HG03575 (cell line): Measurements from ENCODE around the gene TTC32.
A peak's percentile ranks its signal among the peaks of the same experiment; 100 is the strongest.
"Not testable (repeated sequence)": the region's sequence is repeated elsewhere in the genome, so short reads cannot be mapped to it uniquely, and the experiment has no call there.

Experiments used
- ATAC-seq: cut with Tn5 transposase; IDR thresholded peaks from one replicate; pipeline ENCODE4 v1.9.1; 2021; ENCODE audit not compliant: unreplicated experiment, insufficient number of reproducible peaks, low FRiP score; ENCODE audit errors: extremely low read depth

TTC32 gene

DNA sequence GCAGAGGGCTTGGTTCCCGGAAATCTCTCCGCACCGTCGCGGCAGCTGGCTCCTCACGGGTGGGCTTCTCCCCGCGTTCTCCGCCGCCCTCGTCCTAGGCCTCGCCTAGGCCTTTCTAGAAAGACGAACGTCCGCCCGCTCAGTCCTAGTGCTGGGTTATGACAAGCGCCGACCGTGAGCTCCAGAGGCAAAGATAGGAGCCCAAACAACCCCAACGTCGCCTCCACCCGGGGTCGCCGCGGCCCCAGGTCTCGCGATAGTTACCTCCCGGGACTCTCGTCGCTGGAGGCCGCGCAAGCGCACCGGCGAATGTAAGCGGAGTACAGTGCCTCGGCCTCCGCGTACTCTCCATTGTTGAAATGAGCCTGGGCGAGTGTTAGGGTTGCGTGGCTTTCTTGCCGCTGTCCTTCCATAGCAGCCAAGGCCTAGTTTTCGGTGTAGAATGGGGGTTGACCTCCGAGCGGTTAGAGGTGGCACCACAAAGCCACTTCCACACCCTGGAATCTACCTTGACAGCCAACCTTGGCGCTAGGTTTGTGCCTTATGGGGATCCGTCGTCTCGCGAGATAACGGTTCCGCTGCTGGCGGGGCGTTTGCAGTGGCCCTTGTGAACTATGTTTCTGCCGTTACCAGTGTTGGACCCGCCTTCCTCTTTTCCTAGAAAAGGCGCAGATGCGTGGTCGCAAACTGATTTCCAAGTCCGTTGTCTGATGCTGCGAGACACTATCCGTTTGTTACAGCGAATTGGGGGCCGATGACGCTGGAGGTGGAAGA is at the start of gene TTC32:
TSS of gene TTC32 (minus strand) at position 542 of the 774 bp plus-strand sequence. CDS start at position 413, 129 bp downstream.
- ATAC-seq = peak; percentile 33

DNA sequence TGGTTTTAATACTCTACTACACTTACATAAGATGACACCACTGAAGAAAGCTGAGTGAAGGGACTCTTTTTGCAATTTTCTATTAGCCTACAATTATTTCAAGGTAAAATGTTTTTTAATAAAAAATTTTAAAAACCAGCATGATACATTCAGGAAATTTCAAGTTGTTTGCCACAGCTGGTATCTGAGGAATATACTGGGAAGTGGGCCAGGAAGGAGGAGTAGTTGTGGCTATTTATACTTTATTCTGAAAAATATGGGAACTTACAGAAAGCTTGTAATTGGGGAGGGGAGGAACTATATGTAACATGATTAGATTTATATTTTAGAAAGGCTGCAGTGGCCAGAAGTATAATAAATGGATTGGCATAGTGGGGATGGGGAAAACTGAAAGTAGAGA is 47.3 kb upstream of the TTC32 start:
- ATAC-seq = no peak

DNA sequence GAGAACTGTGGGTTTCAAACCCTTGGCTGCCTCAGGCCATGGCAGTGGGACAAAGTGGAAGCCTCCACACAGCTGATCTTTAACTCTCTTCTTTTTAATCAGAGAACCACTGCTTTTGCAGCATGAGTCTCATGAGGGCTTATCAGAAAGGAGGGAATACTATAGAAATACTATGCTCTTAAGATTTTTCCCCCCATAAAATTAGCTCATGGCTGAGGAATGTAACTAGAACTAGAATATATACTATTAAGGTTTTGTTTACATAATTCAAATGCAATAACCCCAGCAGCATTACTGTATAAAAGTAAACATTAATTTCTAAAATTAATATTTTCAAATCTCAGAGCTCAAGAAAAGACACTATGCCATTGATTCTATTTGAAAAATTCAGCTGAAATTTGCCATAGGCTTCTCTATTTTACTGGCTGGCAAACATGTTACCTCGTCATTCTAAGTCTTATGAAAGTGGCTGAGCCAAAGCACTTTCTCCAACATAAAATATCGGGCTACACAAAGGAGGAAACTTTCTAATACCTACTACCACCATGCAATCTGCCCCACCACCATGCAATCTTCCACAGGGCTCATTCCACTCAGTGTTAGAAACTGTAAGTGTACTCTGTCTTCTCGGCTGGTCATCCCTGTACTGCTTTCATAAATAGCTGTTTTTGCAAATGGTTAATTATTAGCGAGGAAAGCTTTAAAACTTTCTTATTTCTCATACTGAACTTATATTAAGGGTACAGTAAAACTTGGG is 45.6 kb upstream of the TTC32 start:
- no peak for ATAC-seq

DNA sequence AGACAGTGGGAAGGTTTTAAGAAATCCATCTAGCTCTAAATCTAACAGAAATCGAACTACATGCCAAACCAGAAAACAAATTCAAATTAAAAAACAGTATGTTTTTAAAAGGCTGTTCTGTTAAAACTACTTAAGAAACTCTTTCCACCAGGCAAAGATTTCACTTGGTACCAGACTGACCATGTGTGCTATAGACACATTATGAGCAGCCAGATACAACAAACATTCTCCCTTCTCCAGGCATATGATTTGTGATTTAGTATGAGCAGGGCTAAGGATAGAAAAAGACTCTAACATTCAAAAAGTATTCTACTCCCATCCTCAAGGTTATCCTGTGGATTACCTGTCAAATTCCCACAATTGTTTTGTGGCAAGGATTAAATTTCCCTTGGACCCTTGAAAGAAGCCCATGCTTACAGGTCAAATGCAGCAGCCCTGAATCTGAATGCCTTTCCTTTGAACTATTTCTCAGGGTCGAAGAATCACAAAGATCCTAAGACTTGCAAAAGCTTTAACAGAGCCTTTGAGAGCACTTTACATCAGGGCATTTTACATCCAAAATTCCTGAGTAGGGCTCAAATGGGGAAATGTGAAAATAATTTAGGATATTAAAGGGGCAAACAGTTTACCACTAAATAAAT is 42.5 kb upstream of the TTC32 start:
- ATAC-seq = no peak

DNA sequence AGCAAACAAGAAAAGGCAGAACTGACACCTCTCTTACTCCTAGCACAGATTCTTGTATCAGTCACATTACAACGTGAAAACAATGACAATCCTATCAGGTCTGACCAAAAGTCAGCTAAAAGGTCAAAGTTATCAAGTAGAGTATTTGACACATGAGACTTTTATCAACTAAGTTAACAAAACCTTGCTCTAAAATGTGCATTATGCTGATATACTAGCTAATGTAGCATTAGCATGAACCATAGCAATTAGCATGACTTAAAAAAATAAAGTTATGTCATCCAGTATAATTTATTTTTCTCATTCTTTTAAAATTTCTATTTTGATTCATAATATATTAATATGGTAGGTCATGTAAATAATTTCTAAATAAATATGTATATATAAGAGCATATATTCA is 41.4 kb upstream of the TTC32 start:
- no peak for ATAC-seq

DNA sequence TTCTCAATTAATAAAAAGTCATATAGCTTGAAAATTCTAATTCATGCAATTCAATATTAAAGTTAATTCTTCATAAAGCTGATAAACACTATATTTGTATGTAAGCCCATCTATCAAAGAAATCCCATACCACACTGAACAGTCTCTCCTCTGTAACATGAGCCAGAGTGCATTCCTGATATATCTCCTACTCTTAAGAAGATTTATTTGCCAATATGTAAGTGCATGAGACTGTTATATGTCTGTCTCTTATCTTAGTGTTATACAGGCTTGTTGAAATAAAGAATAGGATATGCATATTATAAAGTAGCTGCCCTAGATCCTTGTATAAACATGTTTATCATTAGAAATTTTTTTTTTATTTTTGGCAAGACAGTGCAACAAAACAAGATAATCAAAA is 40.4 kb upstream of the TTC32 start:
- ATAC-seq = no peak

DNA sequence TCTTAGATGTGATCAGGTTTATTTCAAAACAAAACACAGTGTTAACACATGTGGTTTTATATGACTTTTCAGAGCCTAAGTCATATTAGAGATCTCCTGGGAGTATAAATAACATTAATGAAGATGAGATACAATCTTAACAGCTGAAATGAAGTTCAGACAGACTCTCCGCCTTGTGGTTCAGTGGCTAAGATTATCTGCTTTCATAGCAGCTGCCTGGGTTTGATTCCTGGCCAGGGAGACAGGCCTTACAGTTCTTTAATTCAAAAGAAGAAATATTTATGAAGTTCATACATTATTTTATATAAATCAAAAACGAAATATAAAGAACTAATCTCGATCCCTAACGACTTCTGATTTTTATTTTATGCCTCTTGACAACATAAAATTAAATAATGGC is 35.2 kb upstream of the TTC32 start:
- no peak for ATAC-seq

DNA sequence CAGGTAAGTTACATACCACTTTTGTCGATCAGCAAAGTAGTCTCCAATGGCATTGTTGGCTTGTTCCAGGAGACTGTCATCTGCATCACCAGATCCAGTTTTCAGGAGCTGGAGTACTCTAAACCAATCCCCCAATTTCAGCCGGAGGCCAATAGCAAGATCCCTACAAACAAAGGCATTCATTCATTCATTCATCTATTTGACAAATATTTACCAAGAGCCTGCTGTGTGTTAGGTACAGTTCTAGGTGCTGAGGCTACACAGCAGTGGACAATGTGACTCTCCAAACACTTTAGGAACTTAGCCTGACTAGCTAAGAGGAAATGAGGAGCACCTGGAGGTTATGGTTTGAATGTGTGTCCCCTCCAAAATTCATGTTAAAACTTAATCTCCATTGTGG is 34.4 kb upstream of the TTC32 start:
- no peak for ATAC-seq

DNA sequence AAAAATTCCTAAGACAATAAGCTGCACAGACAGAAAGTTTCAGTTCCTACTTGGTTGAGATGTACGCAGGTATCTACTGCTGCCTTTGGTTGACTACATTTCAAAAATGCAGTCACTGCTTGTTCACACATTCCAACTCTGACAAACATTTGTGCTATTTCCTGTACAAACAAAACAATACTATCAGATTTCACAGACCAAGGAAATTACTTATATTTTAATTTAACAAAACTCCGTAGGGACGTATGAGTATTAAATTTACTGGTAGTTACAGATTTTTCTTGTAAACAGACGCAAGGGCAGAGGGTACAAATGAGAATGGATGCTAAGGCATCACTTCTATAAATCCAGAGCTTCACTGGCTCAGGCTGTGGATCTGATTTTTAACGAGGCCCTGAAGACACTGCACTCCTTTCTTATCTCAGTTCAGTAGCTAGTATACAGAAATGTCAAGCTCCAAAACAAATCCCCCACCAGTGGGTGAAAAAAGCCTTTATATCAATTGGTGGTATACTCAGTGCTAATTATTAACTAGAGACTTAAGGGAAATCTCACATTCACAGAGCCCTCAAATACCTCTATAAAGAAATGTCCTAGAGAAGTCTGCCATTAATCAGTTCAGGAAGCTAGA is 31.7 kb upstream of the TTC32 start:
- no peak for ATAC-seq

DNA sequence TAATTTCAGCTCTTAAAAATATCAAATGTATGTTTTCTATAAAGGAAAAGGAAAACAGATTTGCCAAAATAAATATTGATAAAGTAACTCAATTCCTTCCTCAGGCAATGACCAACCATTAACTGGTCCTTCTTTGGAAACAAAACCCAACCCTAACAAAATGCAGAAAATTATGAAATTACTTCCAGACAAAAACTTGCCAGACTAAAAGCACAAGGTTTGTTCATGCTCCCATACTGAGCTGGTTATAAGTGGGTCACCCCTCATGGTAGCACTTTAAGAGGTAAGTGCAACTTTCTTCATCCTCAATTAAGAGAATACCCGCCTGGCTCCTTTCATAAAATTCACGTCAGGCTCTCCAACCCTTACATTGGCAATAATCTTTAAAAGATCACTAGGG is 31.1 kb upstream of the TTC32 start:
- no peak for ATAC-seq

DNA sequence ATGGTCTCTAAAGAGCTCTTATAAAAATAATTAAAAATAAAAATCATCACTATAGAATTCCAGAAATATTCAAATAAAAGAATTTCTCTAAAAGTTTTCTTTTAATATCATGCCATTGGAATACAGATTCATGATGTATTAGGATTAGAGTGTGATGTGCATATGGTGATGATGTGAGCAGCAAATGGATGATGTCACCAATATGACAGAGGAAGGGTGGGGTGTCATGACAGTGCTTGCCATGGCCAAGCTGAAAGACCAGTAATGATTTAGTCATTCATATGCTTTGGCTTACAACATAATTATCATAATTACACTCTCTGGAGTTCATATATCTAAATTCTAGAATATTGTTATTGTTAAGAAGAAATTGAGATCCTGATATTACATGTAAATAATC is 27.4 kb upstream of the TTC32 start:
- ATAC-seq = no peak

DNA sequence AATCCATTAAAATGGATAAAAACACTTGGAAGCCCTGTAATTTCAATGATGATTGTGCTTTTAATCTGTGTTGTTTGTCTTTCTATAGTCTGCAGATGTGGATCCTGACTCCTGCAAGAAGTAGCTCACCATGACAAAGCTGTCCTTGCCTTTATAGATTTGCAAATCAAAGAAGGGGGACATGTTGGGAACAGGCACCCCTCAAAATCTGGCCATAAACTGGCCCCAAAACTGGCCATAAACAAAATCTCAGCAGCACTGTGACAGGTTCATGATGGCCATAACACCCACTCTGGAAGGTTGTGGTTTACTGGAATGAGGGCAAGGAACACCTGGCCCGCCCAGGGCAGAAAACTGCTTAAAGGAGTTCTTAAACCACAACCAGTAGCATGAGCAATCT is 26.0 kb upstream of the TTC32 start:
- ATAC-seq = not testable (repeated sequence)

DNA sequence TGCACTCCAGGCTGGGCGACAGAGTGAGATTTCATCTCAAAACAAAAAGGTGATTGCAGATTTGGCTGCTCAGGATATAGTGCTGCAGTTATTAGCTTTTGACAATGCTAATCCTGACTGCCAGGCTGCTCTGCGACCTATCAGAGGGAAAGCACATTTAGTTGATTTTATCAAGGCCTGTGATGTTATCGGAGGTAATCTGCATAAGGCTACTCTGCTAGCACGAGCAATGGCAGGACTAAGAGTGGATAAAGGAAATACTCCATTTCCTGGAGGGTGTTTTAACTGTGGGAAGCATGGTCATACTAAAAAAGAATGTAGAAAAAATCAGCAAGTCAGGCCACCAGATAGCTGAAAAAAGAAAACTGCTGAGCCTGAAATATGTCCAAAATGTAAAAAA is 22.7 kb upstream of the TTC32 start:
- not testable (repeated sequence) for ATAC-seq

DNA sequence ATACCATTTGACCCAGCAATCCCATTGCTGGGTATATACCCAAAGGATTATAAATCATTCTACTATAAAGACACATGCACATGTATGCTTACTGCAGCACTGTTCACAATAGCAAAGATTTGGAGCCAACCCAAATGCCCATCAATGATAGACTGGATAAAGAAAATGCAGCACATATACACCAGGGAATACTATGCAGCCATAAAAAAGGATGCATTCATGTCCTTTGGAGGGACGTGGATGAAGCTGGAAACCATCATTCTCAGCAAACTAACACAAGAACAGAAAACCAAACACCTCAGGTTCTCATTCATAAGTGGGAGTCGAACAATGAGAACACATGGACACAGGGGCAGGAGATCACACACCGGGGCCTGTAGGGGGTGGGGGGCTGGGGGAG is 20.4 kb upstream of the TTC32 start:
- ATAC-seq = not testable (repeated sequence)

DNA sequence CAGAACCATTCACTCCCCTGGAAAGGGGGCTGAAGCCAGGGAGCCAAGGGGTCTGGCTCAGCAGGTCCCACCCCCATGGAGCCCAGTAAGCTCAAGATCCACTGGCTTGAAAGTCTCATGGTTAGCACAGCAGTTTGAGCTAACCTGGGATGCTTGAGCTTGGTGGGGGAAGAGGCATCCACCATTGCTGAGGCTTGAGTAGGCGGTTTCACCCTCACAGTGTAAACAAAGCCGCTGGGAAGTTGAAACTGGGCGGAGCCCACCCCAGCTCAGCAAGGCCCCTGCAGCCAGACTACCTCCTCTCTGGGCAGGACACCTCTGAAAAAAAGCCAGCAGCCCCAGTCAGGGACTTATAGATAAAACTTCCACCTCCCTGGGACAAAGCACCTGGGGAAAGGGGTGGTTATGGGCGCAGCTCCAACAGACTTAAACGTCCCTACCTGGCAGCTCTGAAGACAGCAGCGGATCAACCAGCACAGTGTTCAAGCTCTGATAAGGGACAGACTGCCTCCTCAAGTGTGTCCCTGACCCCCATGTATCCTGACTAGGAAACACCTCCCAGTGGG is 14.7 kb upstream of the TTC32 start:
- ATAC-seq = no peak

DNA sequence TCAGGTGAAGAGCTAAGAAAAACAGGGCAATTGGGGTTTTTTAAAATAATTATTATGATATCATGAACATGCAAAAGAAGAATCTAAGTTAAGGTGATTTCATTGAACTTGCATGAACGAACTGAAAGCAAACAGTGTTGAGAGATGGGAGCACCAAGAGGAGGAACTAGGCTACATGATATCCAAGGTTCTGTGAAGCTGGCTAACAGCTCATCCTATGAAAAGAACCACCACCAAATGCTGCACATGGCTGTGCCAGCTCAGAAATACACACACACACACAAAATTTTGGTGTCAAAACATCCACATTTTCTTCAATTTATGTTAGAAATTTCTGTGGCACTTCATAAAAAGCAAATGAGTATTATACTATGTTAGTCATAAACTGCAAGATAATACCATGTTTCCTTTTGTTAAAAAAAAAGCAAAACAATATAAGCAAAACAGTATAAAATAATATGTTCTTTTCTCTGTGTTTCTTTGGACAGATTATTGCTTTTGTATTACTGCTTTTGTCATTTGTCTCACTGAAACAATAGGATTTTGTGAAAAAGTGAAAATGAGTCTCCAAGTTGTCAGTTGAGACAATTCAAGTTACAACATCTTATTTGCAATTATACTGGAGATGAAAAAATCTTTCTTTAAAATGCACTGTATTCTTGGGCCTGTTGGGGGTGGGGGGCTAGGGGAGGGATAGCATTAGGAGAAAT is 12.6 kb upstream of the TTC32 start:
- no peak for ATAC-seq

DNA sequence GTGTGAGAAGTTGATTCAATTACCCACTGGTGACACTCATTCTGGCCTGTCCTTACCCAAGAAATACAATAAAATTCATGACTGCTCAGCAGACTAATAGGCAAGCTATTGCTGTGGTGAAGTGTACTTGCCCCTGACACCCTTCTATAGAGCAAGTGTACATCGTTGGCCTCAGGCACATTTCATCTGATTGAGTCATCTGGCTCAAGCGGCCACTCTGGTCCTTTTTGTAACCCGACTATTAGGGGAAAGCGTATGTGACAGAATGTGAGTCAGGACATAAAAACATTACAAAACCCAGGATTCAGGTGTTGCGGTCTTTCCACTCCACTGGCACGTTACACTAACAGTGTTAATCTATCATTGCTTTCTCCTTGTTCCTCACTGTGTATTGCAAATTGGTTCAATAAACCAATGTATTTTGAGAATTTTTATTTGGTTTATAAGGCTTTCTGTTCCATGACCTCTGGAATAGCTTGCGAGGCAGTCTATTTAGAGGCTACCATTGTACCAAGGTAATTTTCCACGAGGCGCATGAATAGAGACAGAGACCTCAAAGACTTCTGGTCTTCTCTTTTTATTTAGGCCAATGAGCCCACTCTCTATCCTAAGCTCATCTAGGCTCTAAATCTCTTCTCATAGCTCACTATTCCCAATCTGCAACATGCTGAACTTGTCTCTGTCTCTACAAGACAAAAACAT is 10.2 kb upstream of the TTC32 start:
- ATAC-seq = no peak

DNA sequence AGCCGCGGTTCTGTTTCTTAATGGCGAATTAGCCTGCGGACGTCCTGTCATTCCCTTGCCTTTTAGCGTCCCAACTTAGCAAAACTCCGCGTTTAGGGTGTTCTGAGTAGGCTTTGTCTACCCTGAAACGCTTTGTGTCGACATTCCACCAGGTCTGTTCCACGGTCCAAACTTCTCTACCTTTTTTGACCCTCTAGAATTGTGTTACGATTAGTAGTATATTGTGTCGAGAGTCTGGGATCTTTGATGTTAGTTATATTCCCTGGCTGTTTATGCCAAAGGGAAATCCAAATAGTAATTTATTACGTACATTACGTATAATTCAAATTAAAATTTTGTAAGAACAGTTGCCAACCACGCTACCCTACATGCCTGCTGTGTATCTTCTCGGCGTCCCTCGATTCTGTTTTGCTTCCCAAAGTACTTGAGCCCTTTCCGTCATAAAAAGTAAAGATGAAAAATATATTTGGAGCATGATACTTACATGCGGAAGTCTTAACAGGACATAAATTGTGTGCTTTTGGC is 495 bp upstream of the TTC32 start:
- no peak for ATAC-seq
